Activated CD4-positive, alpha-beta T cell treated with anti-CD3 and anti-CD28 coated beads, Interleukin-2, amount 10 ng/mL, durations not matched to agents 7 days and 5 days (primary cell): ENCODE measurements around the gene TRPM7. TPM values are rescaled to one million over a fixed set of nuclear protein-coding genes. Genes with fewer than 3 reads are reported as not detected.
"Not testable (repeated sequence)": the region's sequence is repeated elsewhere in the genome, so short reads cannot be mapped to it uniquely, and the experiment has no call there.

Experiments
- CTCF ChIA-PET: fragments of 350-600 bp; sonication (Branson Sonifier 250); formaldehyde crosslinking; loops from one replicate; lab custom pipeline; 2021; ENCODE audit warnings: antibody characterized with exemption; lab: Charles Lee
- POLR2A ChIA-PET: fragments of 350-600 bp; sonication (Branson Sonifier 250); formaldehyde crosslinking; loops from one replicate; lab custom pipeline; 2021; ENCODE audit warnings: antibody characterized with exemption; lab: Charles Lee
- DNase-seq: peaks from one replicate; pipeline ENCODE4 v3.0.0-alpha.2; 2020
- H3K27ac Mint-ChIP-seq: one replicate; pipeline ENCODE4 v1.8.0; 2021; ENCODE audit warnings: mild to moderate bottlenecking, moderate library complexity, mixed read lengths
- H3K27me3 Mint-ChIP-seq: one replicate; pipeline ENCODE4 v1.8.0; 2021; ENCODE audit warnings: mixed read lengths
- H3K36me3 Mint-ChIP-seq: one replicate; pipeline ENCODE4 v1.8.0; 2021; ENCODE audit warnings: low read depth, mixed read lengths
- H3K4me1 Mint-ChIP-seq: one replicate; pipeline ENCODE4 v1.8.0; 2021; ENCODE audit warnings: mixed read lengths
- H3K4me3 Mint-ChIP-seq: one replicate; pipeline ENCODE4 v1.8.0; 2021; ENCODE audit warnings: mild to moderate bottlenecking, moderate library complexity, mixed read lengths
- H3K9me3 Mint-ChIP-seq: one replicate; pipeline ENCODE4 v1.8.0; 2021; ENCODE audit warnings: mixed read lengths
- total RNA-seq, 2 experiments: library from RNA; stranded (reverse); gene quantifications; one replicate each; pipeline ENCODE4 v1.2.3, GENCODE V29; 2021

The TRPM7 gene
- total RNA-seq, 2 experiments from 2014 or later: 39.6 to 44.2 TPM

- POLR2A ChIA-PET: no interaction called here
- Mint-ChIP-seq H3K36me3 (peaks cover 52% of the 10 kb centered on the region), H3K4me1 (peaks cover 20% of the 10 kb centered on the region), H3K27ac (no peak overlapping the region), H3K27me3 (no peaks in the 10 kb centered on the region), H3K9me3 (no peaks in the 10 kb centered on the region), H3K4me3 (no peak overlapping the region)
- CTCF ChIA-PET: interaction anchor here (0.7 to 1.2 kb wide), 5 partner anchors 12 to 258 kb away, joined by 3 to 5 read pairs (median 4); no protein-coding TSS in a partner anchor
- DNase-seq: no peak
These were observed 33.3 kb downstream of the TRPM7 start for GRCh38 chr15:50653156-50653743.

DNA sequence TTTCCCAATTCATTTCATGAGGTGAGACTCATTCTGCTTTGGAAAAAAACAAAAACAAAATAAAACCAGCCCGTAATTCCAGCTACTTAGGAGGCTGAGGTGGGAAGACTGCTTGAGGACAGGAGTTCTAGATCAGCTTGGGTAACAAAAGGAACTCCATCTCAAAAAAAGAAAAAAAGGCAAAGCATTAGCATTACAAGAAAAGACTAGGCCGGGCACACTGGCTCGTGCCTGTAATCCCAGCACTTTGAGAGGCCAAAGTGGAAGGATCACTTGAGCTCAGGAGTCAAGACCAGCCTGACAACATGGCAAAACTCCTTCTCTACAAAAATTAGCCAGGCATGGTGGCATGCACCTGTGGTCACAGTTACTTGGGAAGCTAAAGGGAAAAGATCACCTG, 33.9 kb downstream of the TRPM7 start:
- Mint-ChIP-seq H3K4me1 (peaks cover 20% of the 10 kb centered on the region), H3K36me3 (peaks cover 53% of the 10 kb centered on the region), H3K27ac (no peak overlapping the region), H3K27me3 (no peaks in the 10 kb centered on the region), H3K4me3 (no peak overlapping the region), H3K9me3 (no peaks in the 10 kb centered on the region)
- CTCF ChIA-PET: interaction anchor here (1.0 to 1.1 kb wide), 2 partner anchors 232 to 258 kb away, joined by 4 read pairs; no protein-coding TSS in a partner anchor
- POLR2A ChIA-PET: no interaction called here
- DNase-seq: no peak

DNA sequence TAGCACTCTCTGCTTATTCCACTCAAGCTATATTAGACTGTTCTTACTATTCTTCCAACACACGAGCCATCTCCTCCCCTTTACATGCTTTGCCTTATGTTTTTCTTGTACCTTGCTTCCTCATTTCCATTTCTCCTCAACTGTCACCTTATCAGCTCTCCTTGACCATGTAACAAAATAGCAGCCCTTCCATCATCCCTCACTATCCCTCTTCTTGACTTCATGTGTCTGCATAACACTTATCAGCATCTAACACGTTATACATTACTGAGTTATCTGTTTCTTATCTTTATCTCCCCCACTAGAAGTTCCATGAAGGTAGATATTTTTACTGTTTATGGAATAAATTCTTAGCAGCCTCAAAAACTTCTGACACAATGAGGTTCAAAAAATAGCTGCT, 45.3 kb downstream of the TRPM7 start:
- no peaks in the 10 kb centered on the region for H3K27me3 Mint-ChIP-seq
- H3K27ac Mint-ChIP-seq: no peak overlapping the region
- H3K4me1 Mint-ChIP-seq: no peaks in the 10 kb centered on the region
- peaks cover 39% of the 10 kb centered on the region for H3K36me3 Mint-ChIP-seq
- POLR2A ChIA-PET: interaction anchor here (0.7 kb wide), 1 partner anchor 31 kb away, joined by 7 read pairs; no protein-coding TSS in a partner anchor
- no peaks in the 10 kb centered on the region for H3K9me3 Mint-ChIP-seq
- no peak overlapping the region for H3K4me3 Mint-ChIP-seq
- CTCF ChIA-PET: interaction anchor here (1.0 to 1.8 kb wide), 2 partner anchors 12 to 14 kb away, joined by 3 read pairs; no protein-coding TSS in a partner anchor
- DNase-seq: no peak

- no peak overlapping the region for H3K4me3 Mint-ChIP-seq
- POLR2A ChIA-PET: no interaction called here
- CTCF ChIA-PET: interaction anchor here (1.1 kb wide), 1 partner anchor 18 kb away, joined by 3 read pairs; no protein-coding TSS in a partner anchor
- no peaks in the 10 kb centered on the region for H3K27me3 Mint-ChIP-seq
- H3K4me1 Mint-ChIP-seq: no peaks in the 10 kb centered on the region
- no peak overlapping the region for H3K27ac Mint-ChIP-seq
- DNase-seq: no peak
- no peaks in the 10 kb centered on the region for H3K9me3 Mint-ChIP-seq
- peaks cover 32% of the 10 kb centered on the region for H3K36me3 Mint-ChIP-seq
These were observed 50.5 kb downstream of the TRPM7 start for GRCh38 chr15:50636146-50636545.

GRCh38 chr15:50633653-50634052, 52.9 kb downstream of the TRPM7 start:
- no peaks in the 10 kb centered on the region for H3K9me3 Mint-ChIP-seq
- no peak overlapping the region for H3K4me3 Mint-ChIP-seq
- peaks cover 31% of the 10 kb centered on the region for H3K36me3 Mint-ChIP-seq
- H3K27me3 Mint-ChIP-seq: no peaks in the 10 kb centered on the region
- no peaks in the 10 kb centered on the region for H3K4me1 Mint-ChIP-seq
- CTCF ChIA-PET: no interaction called here
- POLR2A ChIA-PET: no interaction called here
- no peak for DNase-seq
- H3K27ac Mint-ChIP-seq: no peak overlapping the region

GRCh38 chr15:50628421-50628820, 58.2 kb downstream of the TRPM7 start:
- H3K4me1 Mint-ChIP-seq: peaks cover 4% of the 10 kb centered on the region
- H3K4me3 Mint-ChIP-seq: no peak overlapping the region
- H3K36me3 Mint-ChIP-seq: peaks cover 38% of the 10 kb centered on the region
- H3K27ac Mint-ChIP-seq: no peak overlapping the region
- POLR2A ChIA-PET: no interaction called here
- no peaks in the 10 kb centered on the region for H3K9me3 Mint-ChIP-seq
- CTCF ChIA-PET: no interaction called here
- DNase-seq: no peak
- no peaks in the 10 kb centered on the region for H3K27me3 Mint-ChIP-seq

DNA sequence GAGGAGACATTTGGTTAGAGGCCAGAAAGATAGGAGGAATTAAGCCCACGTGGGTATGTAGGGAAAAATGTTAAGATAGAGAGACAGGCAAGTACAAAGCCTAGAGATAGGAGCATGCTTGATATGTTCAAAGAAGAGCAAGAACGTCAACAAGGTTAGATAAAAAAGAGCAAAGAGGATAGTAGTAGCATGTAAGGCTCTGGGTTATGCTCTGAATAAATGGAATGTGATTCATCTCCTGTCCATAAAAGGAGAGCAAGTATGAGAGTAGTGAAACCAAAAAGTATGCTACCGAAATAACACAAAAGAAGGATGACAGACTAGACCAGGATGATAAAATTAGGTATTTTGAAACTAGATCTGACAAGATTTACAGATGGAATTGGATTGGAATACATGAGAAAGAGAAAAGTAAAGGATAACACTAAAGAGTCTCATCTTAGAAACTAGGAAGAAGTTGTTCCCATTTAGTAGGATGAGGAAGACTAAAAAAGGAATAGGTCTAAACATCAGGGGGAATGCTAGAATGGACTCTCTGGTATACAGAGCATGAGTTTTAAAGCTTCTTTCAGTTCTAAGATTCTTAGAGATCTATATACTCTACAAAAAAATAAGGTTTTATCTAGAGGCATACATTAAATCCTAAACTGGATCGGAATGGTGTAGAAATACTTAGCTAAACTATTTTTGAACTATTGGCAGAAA, 59.1 kb downstream of the TRPM7 start:
- H3K4me3 Mint-ChIP-seq: no peak overlapping the region
- H3K27me3 Mint-ChIP-seq: no peaks in the 10 kb centered on the region
- no peak for DNase-seq
- H3K9me3 Mint-ChIP-seq: no peaks in the 10 kb centered on the region
- H3K27ac Mint-ChIP-seq: no peak overlapping the region
- ChIA-PET POLR2A (no interaction called here), CTCF (interaction anchor here (0.9 kb wide), 1 partner anchor 26 kb away, joined by 5 read pairs; no protein-coding TSS in a partner anchor)
- H3K4me1 Mint-ChIP-seq: peaks cover 4% of the 10 kb centered on the region
- peaks cover 34% of the 10 kb centered on the region for H3K36me3 Mint-ChIP-seq

- H3K27ac Mint-ChIP-seq: no peak overlapping the region
- H3K27me3 Mint-ChIP-seq: no peaks in the 10 kb centered on the region
- peaks cover 41% of the 10 kb centered on the region for H3K36me3 Mint-ChIP-seq
- CTCF ChIA-PET: interaction anchor here (0.5 kb wide), 1 partner anchor 238 kb away, joined by 3 read pairs; no protein-coding TSS in a partner anchor
- POLR2A ChIA-PET: no interaction called here
- H3K4me3 Mint-ChIP-seq: no peak overlapping the region
- DNase-seq: no peak
- H3K9me3 Mint-ChIP-seq: no peaks in the 10 kb centered on the region
- H3K4me1 Mint-ChIP-seq: peaks cover 4% of the 10 kb centered on the region
These were observed 61.9 kb downstream of the TRPM7 start for GRCh38 chr15:50624616-50625168.

DNA sequence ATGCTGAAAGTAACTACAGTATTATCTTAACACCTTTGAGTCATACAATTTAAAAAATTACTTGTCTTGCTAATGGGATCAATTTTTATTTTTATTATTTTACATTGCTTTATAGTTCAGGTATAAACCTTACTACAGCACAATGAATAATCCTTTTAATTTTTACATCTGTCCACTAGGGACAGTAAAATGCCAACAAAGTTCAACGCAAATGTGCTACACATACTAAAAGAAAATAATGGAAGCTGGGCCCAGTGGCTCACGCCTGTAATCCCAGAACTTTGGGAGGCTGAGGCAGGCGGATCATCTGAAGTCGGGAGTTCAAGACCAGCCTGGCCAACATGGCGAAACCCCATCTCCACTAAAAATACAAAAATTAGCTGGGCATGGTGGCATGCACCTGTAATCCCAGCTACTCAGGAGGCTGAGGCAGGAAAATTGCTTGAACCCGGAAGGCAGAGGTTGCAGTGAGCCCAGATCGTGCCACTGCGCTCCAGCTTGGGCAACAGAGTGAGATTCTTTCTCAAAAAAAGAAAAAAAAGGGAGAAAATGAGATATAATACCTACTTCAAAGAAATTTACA, 64.1 kb downstream of the TRPM7 start:
- H3K4me1 Mint-ChIP-seq, DNase-seq, CTCF ChIA-PET, H3K27me3 Mint-ChIP-seq, H3K9me3 Mint-ChIP-seq, POLR2A ChIA-PET, H3K4me3 Mint-ChIP-seq, H3K27ac Mint-ChIP-seq: not testable (repeated sequence)
- peaks cover 33% of the 10 kb centered on the region for H3K36me3 Mint-ChIP-seq

GRCh38 chr15:50616960-50617359, 69.6 kb downstream of the TRPM7 start:
- H3K4me1 Mint-ChIP-seq, H3K27ac Mint-ChIP-seq, H3K4me3 Mint-ChIP-seq, CTCF ChIA-PET, H3K27me3 Mint-ChIP-seq, H3K9me3 Mint-ChIP-seq, DNase-seq, POLR2A ChIA-PET: not testable (repeated sequence)
- H3K36me3 Mint-ChIP-seq: peaks cover 32% of the 10 kb centered on the region

DNA sequence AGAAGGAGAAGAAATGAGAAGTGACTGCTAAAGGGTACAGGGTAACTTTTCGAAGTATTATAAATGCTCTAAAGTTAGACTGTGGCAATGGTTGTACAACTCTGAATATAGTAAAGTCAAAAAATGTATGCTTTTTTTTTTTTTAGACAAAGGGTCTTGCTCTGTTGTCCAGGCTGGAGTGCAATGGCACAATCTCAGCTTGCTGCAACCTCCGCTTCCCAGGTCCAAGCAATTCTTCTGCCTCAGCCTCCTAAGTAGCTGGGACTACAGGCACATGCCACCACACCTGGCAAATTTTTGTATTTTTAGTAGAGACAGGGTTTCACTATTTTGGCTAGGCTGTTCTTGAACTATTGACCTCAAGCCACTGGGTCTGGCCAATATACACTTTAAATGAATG, 70.0 kb downstream of the TRPM7 start:
- H3K9me3 Mint-ChIP-seq, H3K27me3 Mint-ChIP-seq: not testable (repeated sequence)

DNA sequence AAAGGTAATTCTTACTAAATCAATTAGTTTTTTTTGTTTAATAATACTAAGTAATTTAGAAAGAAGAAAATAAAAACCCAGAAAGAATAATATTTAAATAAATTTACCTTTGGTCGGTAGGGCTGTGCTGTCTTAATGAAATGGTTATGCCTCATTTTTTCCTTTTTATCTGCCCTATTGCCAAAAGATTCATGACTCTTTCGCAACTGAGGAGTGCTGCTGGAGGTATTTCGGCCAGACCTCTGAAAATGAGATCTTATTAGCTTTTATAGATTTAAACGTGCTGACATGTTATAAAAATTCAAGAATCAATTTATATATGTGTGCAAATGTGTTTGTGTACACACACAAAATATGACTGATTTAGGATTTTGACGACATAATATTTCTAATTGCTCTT, 73.0 kb downstream of the TRPM7 start:
- ChIA-PET CTCF (no interaction called here), POLR2A (no interaction called here)
- H3K27me3 Mint-ChIP-seq: no peaks in the 10 kb centered on the region
- no peak overlapping the region for H3K4me3 Mint-ChIP-seq
- peaks cover 36% of the 10 kb centered on the region for H3K36me3 Mint-ChIP-seq
- DNase-seq: no peak
- H3K27ac Mint-ChIP-seq: no peak overlapping the region
- H3K9me3 Mint-ChIP-seq: no peaks in the 10 kb centered on the region
- no peaks in the 10 kb centered on the region for H3K4me1 Mint-ChIP-seq

More for the DNA sequence above, 70.0 kb downstream of the TRPM7 start:
- H3K4me1 Mint-ChIP-seq, DNase-seq, POLR2A ChIA-PET, H3K27ac Mint-ChIP-seq, CTCF ChIA-PET, H3K4me3 Mint-ChIP-seq: not testable (repeated sequence)
- H3K36me3 Mint-ChIP-seq: peaks cover 32% of the 10 kb centered on the region

- POLR2A ChIA-PET: no interaction called here
- Mint-ChIP-seq H3K4me1 (no peaks in the 10 kb centered on the region), H3K36me3 (peaks cover 55% of the 10 kb centered on the region)
These were observed 79.5 kb downstream of the TRPM7 start for GRCh38 chr15:50607129-50607528.

More at GRCh38 chr15:50607129-50607528, 79.5 kb downstream of the TRPM7 start:
- CTCF ChIA-PET: no interaction called here
- H3K27ac Mint-ChIP-seq: no peak overlapping the region
- peaks cover 5% of the 10 kb centered on the region for H3K9me3 Mint-ChIP-seq
- DNase-seq: no peak
- H3K27me3 Mint-ChIP-seq: no peaks in the 10 kb centered on the region
- H3K4me3 Mint-ChIP-seq: no peak overlapping the region
